CD4-positive, alpha-beta T cell treated with Interleukin-2 at 100 ng/mL for 4 hours (primary cell): ENCODE measurements around the gene HSBP1L1.

ENCODE experiments used
- DNase-seq: peaks from one replicate; pipeline ENCODE4 v3.0.0-alpha.2; 2020; ENCODE audit warnings: low spot score

The HSBP1L1 gene

DNA sequence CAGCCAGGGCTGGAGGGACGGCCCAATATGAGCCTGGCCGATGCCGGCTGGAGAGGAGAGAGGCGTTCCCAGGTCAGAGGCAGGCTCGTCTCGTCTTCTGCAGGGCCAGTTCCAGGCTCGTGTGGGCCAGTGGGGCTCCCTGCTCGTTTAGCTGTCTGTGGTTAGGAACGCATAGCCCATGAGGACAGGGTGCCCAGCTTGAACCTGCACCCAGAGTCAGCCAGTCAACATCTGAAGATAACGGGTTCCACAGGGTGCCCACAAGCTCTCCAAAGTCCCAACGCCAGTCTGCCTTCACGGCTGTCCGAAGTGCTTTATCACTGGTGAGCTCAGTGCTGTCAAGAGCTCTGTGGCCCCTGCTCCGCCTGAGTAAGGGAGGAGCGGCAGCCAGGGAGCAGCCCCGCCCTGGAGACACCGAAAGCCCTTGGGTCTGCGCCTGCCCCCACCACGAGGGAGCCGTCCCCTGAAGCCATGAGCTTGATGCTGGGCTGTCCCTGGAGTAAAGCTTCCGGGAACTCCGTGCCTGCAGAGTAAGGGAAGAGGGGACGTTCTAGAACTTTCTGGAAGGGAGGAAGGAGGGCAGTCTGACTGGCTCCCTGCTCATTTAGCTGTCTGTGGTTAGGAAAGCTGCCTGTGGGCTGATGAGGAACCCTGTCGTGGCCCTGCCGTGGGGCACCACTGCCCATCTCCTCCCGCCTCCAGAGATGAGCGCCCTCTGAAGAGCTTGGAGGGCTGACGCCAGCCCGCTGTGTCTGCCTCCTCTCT is 2.7 kb upstream of the HSBP1L1 start:
- DNase-seq, result no peak

DNA sequence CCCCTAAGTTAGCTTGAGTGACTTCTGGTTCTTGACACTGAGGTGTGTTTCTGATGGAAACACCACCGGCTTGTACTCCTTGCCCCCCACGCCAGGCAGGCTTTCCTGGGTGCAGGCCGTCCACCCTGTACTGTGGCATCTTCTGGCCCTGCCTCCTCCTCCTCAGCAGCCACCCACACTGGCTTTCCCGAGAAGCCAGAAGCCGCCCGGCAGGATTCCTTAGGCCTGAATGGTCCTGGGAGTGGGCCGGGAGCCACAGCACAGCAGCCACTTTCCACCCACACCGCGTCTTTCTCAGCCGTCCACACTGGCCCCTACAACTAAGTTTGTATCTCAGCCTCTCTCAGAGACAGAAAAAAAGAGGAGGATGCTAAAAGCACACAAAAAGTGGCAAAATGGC is 2.1 kb upstream of the HSBP1L1 start:
- no peak for DNase-seq

DNA sequence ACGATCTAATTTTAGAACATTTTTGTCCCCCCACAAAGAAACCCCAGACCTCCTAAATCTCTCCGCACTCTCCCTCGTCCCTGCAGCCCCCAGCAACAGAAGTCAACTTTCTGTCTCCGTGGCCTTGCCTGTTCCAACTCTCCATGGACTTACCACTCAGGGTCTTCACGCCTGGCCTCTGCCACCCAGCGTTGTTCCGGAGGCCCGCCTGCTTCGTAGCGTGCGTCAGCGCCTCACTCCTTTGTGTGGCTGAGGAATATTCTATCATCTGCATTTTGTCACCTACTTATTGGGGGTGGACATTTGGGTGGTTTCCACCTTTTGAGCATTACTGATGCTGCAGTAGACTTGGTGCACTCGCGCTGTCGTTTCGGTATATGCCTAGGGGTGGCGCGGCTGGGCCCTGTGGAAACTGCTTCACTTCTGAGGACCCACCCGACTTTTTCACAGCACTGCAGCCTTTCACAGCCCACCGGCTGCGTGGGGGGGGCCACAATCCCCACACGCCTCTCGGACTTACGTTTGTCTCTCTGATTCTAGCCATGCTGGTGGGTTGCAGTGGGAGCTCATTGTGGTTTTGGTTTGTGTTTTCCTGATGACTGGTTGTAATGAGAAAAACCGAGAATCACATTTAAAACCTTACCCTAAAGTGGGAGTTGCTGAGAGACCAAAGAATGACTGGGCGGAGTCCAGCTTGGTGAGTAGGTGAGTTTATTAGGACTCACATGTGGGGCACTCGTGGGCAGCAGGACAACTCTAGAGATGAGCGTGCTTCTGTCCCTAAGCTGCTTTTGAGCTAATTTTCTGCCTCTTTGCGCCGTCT is 1.4 kb upstream of the HSBP1L1 start:
- DNase-seq, result peak; percentile 68

DNA sequence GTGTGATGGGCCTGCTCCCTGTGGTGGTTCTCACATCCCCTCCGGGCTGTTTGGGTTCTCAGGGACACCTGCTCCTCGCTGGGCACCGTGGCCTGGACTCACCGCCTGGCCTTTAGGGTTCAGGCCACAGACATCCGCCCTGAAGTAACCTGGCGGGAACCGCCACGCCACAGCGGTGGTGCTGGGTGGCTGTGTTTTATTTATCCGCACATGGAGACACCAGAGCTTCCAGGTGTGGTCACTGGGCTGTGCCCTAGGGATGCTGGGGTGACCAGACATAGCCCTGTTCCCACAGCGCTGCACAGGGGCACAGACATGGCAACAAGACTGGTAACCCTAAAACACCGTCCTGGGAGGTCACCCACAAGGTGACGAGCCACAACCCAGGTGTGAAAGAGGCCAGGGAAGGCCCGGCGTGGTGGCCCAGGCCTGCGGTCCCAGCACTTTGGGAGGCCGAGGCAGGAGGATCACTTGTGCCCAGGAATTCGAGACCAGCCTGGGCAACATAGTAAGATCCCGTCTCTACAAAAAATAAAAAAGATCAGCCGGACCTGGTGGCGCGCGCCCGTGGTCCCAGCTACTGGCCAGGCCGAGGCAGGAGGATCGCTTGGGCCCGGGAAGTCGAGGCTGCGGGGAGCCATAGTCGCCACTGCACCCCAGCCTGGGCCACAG is 649 bp upstream of the HSBP1L1 start:
- DNase-seq, result no peak

DNA sequence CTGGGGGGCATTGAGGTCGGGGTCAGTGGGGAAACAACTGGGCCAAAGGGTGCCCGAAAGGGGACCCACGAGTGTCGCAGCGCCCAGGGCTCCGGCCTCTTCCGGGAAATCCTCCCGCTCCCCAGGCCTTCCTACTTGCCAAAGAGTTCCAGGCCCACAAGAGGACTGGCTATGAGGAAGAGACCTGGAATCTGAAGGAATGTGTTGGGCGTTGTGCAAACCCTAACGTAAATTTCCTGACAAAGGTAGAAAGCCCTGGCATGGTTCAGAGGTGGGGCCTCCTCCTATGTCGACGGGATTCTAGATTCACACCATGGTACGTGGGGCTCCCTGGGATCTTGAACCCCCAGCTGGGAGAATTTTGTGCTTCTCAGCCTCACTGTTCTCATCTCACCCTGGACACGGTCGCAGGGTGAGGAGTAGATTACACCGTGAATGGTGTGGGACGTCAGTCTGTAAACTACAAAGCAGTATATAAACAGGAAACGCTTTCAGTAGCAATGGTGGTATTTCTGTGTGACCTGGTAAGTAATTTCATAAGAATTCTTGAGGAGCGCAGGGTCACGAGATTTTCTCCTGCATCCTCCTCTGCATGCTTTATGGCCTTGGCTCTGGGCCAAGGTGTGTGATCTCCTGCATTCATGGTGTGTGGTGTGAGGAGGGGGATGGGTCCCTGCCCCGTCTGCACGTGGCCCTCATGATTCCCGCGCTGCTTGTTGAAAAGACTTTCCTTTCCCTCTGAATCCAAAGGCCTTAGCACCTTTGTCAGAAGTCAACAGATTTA is 868 bp downstream of the HSBP1L1 start:
- no peak for DNase-seq

DNA sequence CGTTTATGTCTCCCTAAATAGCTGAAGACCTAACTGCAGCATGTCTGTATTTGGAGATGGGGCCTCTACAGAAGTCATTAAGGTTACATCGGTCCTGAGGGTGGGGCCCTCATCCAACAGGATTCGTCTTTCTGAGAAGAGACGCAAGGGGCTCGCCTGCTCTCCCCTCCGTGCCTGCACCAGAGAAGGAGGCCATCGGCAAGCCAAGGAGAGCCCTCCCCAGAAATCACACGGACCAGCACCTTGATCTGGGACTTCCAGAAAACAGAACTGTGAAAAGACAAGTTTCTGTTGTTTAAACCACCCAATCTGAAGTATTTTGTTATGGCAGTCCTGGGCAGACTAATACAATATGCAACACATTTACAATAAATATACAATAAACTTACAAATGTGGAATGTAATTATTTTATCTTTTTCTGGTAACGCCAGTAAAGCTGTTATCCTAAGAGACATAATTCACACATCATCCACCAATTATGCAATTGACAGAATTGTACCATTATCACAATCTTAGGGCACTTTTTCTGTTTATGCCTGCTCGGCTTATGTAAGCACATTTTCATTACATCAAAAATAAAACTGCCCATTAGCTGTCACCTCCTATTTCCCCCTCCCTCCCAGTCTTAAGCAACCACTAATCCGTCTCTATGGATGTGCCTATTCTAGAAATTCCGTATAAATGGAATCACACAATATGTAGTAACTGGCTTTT is 6.1 kb downstream of the HSBP1L1 start:
- DNase-seq, result no peak

DNA sequence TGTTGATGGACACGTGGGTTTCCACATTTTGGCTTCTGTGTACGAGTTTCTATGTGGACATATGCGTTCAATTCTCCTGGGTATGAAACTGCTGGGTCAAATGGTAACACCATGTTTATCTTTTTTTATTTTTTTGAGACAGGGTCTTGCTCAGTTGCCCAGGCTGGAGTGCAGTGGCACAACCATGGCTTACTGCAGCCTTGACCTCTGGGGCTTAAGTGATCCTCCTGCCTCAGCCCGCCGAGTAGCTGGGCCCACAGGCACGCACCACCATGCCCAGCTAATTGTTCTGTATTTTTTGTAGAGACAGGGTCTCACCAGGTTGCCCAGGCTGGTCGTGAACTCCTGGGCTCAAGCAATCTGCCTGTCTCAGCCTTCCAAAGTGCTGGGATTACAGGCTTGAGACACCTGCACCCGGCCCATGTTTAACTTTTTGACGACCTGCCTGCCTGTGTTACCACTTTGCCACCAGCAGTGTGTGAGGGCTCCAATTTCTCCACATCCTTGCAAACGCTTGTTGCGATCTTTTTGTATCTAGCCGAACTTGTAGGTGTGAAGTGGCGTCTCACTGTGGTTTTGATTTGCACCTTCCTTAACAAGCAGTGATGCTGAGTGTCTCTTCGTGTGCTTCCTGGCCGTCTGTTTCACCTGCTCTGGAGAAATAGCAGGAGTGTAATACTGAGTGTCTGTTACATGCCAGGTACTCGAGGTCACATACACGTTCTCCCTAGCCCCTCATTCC is 6.9 kb downstream of the HSBP1L1 start:
- no peak for DNase-seq

DNA sequence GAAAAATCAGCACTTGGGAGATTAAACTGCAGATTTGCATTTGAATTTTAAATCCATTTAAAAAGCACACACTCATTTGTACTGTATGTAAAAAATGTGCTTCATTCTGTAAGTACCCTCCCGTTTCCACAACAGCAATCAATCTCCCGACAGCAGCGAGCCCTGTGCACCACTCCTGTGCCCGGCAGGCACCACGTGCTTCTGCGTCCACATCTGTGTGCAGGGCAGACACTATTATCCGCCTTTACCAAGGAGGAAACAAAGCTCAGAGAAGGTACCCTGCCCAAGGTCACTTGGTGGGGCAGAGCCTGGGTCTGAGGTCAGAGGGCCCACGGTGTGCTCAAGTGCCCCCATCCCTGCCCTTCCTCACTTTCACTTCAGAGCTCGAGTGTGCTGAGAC is 7.5 kb downstream of the HSBP1L1 start:
- no peak for DNase-seq

DNA sequence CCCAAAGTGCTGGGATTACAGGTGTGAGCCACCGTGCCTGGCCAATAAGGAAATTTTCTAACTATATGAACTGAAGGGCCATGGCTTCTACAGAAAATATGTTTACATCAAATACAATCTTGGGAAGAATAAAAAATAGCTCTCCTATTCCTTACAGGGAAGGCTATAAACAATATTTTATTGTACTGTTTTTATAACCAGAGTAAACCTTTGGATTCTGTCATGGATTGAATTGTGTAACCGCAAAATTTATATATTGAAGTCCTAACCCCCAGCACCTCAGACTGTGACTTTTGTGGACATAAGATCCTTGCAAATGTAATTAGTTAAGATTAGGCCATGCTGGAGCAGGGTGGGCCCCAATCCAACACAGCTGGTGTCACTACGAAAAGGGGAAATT is 8.3 kb downstream of the HSBP1L1 start:
- no peak for DNase-seq

DNA sequence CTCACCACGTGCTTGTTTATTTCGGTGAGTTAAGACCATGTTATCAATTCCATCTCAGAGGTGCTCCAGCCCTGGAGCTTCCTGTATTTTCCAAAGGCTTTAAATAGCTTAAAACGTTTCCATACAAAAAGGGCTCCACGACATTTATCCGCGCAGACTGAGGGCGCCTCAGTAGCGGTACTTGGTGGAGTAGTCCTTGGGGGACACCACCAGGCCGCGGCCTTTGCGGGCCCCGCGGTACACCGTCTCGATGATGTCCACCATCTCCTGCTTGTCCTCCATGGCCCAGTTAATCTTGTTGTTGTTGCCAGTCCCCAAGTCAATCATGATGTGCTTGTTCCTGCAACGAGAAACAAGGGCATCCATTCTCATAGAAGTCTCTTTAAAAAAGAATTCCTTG is 9.1 kb downstream of the HSBP1L1 start:
- DNase-seq, result no peak

DNA sequence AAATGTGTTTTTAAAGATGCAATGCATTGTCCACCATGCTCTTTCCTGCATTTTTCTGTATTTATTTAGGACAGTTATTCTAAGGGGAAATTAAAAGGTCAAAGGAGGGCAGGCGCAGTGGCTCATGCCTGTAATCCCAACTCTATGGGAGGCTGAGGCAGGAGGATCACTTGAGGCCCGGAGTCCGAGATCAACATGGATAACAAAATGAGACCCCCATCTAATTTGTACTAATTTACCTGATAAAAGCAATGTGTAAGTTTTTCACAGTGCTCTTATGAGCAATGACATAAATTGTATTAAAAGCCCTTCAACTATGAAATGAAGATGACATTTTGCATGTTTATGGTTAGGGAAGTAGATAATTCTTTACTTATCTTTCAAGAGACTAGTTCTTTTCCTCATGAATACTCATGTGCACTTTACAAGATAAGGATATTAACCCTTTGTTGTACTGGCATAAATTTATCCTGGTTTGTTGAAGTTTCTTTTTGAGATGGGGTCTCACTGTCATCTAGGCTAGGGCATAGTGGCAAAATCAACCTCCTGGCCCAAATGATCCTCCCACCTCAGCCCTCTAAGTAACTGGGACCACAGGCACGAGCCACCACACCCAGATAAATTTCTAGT is 9.7 kb downstream of the HSBP1L1 start:
- DNase-seq, result no peak

DNA sequence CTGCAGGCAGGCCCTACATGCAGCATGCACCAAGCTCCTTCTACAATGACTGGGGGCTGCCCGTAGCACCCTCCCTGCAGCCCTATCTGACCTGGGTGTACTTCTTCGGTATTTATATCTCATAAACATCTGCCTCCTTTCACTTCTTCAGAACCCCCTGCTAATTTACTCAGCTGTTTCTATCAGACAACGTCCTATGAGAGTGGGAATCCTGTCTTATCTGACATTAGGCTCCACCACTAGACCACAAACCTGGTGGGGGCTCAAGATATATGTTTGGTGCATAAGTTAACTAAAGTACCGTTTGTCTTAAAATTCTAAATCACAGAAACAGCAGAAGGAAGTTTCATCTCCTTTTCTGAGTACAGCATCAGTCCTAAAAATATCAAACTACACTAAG is 10.6 kb downstream of the HSBP1L1 start:
- no peak for DNase-seq

DNA sequence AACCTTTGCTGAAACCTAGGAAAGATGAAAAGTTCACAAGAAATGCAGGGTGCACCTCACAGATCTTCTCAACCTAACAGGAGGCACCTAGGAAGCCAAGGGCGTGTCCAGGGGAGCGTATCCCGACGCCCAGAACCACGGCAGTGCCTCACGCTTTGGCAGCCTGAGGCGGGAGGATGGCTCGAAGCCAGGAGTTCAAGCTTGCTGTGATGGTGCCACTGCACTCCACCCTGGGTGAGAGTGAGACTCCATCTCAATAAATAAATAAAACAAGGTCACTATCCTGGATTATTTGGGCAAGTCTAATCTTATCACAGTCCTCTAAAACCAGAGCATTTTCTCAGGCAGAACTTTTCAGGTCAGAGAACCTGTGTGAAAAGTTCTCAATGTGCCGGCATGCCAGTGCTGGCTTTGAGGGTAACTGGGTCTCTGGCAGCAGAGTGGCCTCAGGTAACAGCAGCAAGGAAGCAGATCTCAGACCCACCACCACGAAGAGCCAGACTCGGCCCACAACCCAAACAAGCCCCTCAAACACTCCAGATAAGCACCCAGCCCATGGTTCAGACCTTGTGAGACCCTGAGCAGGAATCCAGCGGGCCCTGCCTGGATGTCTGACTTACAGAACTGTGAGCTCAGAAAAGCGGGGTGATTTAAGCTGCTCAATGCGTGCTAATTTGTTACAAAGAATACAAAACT is 11.7 kb downstream of the HSBP1L1 start:
- DNase-seq, result no peak

DNA sequence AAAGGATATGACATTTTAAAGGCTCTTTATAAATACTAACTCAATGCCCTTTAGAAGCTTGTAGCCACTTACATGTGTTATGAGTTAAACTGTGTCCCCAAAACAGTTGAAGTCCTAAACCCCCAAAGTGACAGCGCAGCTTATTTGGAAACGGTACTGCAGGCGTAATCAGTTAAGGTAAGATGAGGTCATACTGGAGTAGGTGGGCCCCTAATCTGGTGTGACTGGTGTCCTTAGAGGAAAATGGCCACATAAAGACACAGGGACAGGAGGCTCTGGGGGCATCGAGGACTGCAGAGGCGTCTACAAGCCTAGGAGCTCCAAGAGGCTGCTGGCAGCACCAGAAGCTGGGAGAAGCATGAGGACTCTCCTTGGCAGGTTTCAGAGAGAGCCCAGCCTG is 15.4 kb downstream of the HSBP1L1 start:
- DNase-seq, result no peak

DNA sequence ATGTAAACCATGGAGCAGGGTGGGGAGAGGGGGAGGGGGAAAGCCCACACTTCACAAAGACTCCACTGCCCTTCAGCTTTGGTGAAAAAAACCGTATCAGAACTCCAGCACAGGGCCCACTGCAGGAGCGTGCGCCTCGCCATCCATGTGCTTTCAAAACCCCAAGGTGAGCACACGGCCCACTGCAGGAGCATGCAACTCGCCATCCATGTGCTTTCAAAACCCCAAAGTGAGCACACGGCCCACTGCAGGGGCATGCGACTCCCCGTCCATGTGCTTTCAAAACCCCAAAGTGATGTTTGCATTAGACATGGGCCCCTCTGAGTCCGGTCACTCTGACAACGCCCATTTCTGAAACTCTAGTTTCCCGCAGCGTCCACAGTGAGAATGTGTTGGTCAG is 16.1 kb downstream of the HSBP1L1 start:
- no peak for DNase-seq

DNA sequence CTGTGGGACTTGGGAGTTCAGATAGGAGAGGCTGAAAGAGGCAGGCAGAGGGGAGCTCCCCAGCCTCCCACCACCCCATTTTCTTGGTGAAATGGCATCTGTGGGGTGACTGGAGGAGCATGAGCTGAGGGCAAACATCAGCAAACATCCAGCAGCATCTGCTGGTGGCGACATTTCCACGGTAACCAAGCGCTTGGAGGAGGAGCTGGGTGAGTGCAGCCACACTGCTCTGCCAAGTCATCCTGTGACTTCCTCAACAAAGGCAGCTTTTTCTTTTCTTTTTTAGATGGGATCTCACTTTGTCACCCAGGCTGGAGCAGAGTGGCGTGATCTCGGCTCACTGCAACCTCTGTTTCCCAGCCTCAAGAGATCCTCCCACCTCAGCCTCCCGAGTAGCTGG is 18.3 kb downstream of the HSBP1L1 start:
- no peak for DNase-seq

DNA sequence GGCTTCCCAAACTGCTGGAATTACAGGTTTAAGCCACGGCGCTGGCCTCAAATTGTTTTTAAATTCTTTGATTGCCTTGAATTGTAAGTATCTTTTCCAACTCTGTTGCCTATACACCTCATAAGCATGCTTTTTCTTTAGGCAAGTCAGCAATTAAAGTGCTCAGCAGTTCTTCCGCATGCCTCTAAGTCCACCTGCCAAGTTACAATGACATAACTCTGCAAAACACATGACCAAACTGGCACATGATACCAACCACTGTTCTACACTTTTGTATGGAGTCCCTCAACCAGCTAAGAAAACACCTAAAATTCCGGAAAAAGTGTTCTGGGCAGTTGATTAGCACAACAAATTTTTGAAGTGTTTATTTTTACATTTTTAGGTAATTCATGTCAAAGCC is 18.8 kb downstream of the HSBP1L1 start:
- DNase-seq, result no peak

DNA sequence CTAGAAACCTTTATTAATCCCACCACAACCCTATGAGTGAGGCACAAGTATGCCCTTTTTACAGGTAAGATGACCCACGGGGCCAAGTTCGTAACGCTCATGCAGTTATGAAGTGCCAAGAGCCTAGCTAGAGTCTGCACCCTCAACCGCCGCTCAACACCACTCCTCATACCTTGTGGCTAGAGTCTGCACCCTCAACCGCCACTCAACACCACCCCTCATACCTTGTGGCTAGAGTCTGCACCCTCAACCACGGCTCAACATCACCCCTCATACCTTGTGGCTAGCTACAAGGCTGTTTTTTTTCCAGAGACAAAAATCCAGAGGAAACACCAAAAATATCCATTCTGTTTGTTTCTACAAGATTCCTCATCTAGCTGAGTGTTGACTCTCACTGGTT is 19.4 kb downstream of the HSBP1L1 start:
- DNase-seq, result no peak

DNA sequence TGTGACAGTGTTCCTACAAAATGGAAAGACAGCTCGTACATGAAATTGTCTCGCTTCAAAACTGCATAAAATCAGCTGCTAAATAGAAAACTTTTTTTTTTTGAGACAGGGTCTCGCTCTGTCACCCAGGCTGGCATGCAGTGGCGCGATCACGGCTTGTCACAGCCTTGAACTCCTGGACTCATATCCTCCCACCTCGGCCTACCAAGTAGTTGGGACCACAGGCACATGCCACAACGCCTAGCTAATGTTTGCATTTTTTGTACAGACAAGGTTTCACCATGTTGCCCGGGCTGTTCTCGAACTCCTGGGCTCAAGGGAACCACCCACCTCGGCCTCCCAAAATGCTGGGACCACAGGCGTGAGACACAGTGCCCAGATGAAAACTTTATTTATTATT is 20.7 kb downstream of the HSBP1L1 start:
- DNase-seq, result no peak

DNA sequence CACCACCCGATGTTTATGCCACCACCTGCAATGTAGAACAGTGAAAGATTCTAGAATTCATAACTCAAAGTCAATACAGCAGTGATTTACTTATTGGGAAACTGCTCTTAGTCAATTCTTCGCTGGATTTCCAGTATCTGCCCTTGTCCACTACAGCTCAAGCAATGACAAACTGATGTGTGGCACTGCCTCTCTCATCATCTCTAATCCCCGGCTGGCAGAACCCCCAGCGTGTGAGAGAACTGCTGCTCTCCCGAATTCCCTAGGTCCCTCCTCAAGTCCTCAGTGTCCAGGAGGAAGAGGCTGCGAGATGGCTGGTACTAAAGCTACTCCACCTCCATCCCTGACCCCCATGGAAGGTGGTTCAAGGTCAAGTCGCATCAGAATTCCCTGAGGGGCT is 22.3 kb downstream of the HSBP1L1 start:
- no peak for DNase-seq
